ENCODE results near the gene RSBN1.
"Not testable (repeated sequence)": the region's sequence is repeated elsewhere in the genome, so short reads cannot be mapped to it uniquely, and the experiment has no call there.

Gene RSBN1

DNA sequence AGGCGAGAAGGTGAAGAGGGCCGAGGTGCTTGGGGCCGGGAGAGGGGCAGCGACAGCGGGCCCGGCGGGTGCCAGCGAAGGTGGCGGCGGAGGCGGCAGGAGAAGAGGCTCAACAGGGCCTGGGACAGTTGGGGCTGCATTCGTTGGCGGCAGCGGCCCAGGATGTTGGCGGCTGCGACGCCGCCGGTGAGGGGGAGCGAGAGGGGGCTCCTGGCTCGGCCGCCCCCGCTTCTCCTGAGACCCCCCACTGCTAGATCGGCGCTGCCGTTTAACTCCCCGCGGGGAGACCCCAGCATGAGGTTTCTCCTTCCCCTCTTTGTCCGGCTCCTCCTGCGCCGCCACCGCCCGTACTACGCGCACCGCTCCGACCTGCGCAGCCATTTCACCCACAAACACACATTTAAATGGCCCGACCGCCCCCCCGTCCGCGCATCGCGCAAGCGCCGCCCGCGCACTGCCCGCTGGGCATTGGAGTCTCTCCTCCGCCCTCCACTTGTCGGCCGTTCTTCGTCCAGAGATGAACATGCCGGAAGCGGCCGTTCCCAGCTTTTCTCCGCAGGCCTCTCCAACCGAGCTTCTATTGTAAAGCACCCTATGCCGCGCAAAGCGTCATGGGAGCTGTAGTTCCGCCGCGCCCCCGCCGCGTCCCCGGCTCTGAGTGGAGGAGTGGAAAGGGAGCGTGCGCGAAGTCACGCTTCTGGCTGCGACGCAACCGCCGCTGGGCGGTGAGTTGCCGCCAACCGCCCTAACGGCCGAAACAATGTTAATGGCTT lies at the start of gene RSBN1:
RSBN1 (minus strand) TSS at position 589 of the 773 bp plus-strand sequence; CDS start at position 525, 64 bp downstream.
- DNase-seq: peak; percentile 97

DNA sequence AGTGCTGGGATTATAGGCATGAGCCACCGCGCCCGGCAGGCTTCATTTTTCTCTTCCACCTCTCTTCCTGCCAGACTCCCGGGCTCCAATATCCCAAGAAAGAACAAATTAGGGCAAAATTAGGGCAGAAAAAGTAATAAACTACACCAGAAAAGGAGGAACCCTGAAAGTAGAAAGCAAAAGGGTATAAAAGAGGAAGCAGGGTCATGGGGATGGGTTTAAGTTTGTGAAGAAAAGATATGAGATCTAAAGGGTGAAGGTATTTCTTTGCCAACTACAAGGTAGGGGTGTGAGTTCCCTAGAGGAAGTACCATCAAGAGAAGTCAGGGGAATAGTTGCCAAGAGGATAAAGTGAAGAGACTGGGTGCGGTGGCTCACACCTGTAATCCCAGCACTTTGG lies 49.4 kb upstream of the RSBN1 start:
- DNase-seq: no peak

GRCh38 chr1:113860891-113861290 lies 48.6 kb upstream of the RSBN1 start:
- DNase-seq: no peak

- DNase-seq: no peak
Observed at GRCh38 chr1:113859478-113860175, 47.4 kb upstream of the RSBN1 start.

GRCh38 chr1:113858982-113859381 lies 46.7 kb upstream of the RSBN1 start:
- DNase-seq: no peak

DNA sequence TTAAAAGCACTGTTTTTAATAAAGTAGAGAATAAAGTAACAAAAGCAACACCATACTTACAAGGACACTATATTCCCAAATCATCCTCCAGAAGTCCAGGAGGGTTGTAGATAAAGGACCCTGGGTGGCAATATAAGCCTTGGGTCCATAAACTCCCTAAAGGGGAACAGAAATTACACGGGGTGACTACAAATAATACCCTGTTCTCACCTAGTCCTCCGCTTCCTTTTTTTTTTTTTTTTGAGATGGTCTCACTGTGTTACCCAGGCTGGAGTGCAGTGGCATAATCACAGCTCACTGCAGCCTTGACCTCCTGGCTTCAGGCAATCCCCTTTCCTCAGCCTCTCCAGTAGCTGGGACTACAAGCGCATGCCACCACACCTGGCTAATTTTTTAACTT lies 46.1 kb upstream of the RSBN1 start:
- no peak for DNase-seq

GRCh38 chr1:113857776-113858175 lies 45.5 kb upstream of the RSBN1 start:
- no peak for DNase-seq

DNA sequence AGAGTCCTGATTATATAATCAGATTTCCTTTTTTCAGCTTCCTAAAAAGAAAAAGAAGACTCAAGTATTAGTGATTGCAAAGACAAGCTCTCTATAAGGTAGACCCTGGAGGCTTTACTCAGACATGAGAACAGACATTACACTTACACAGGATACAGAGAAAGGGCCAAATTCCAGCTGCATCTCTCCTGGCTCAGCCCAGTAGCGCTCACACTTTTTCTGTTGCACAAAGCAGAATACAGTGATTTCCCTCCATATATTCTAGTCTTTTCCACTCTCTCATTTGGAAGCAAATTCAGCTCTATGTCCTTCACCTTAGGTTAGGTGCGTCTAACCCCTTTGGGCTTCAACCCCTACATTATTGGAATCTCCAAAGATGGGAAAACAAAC lies 44.1 kb upstream of the RSBN1 start:
- no peak for DNase-seq

GRCh38 chr1:113855630-113856400 lies 43.5 kb upstream of the RSBN1 start:
- DNase-seq: no peak

DNA sequence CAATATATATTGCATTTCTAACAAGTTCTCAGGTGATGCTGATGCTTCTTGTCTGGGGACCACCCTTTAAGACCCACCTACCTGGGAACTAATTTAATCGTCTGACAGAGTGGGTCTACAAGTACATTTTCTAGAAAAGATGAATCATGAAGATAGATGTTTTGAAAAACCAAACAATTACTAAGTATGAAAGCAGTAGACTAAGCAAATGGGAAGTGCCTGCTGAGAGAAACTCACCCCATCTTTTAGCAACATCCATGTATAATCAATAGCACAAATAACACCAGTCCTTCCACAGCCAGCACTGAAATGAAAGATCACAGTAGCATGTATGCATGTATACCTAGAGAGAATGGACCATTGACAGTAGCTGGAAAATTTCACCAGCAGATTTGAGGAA lies 42.0 kb upstream of the RSBN1 start:
- no peak for DNase-seq

GRCh38 chr1:113852694-113853093 lies 40.4 kb upstream of the RSBN1 start:
- DNase-seq: not testable (repeated sequence)

GRCh38 chr1:113850127-113850796 lies 38.0 kb upstream of the RSBN1 start:
- no peak for DNase-seq

- DNase-seq: no peak
Observed at GRCh38 chr1:113849072-113849471, 36.8 kb upstream of the RSBN1 start.

- no peak for DNase-seq
Observed at GRCh38 chr1:113846391-113847035, 34.2 kb upstream of the RSBN1 start.

GRCh38 chr1:113836534-113836933 lies 24.3 kb upstream of the RSBN1 start:
- no peak for DNase-seq

- DNase-seq: no peak
Observed at GRCh38 chr1:113835686-113836290, 23.5 kb upstream of the RSBN1 start.

GRCh38 chr1:113834716-113835115 lies 22.4 kb upstream of the RSBN1 start:
- DNase-seq: no peak

GRCh38 chr1:113830039-113830438 lies 17.8 kb upstream of the RSBN1 start:
- DNase-seq: no peak

GRCh38 chr1:113821916-113822315 lies 9.6 kb upstream of the RSBN1 start:
- DNase-seq: no peak

DNA sequence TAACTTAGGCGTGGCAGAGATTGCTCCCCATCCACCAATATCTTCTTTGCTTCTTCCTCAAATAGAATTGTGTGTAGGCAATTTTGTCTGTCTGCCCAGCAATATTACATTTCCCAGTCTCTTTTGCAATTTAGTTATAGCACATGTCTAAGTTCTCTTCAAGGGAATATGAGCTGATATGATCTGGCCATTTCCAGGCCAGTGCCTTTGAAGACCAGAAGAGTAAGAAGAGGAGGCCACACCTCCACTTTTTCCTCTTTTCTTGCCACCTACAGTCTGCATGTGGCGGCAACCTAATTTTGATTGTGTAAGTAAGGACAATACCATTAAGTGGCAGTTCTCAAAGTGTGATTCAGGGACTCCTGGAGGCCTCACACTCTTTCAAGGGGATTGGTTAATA lies 6.3 kb upstream of the RSBN1 start:
- DNase-seq: peak; percentile 47

GRCh38 chr1:113813218-113813617 lies 942 bp upstream of the RSBN1 start:
- DNase-seq: no peak

- DNase-seq: no peak
Observed at GRCh38 chr1:113812661-113813135, 422 bp upstream of the RSBN1 start.

All from GF-D8 (cell line).